DND-41 (cell line): ENCODE results near the gene FHOD1.

Source experiments
- ATAC-seq: fragments of 200-7000 bp; cut with Tn5 transposase; 3 replicates; pipeline ENCODE4 v1.9.1; 2021; ENCODE audit warnings: low read depth; ENCODE audit not compliant: insufficient read depth
- DNase-seq: peaks from one replicate; pipeline ENCODE4 v3.0.0-alpha.2; 2020
- H2AFZ ChIP-seq: 2 replicates; pipeline ENCODE4 v1.6.0; 2012; ENCODE audit warnings: low read depth, low read length
- H3K27ac ChIP-seq: 2 replicates; pipeline ENCODE4 v1.5.1; 2012; ENCODE audit warnings: low read length, inconsistent platforms
- H3K27me3 ChIP-seq: fragments of 200-600 bp; sonication (generic); 2 replicates; pipeline ENCODE4 v1.6.0; 2012; ENCODE audit warnings: low read length, mild to moderate bottlenecking, inconsistent platforms; ENCODE audit not compliant: insufficient read depth, poor library complexity
- H3K36me3 ChIP-seq: 2 replicates; pipeline ENCODE4 v1.5.1; 2012; ENCODE audit warnings: low read length, inconsistent platforms; ENCODE audit not compliant: insufficient read depth
- H3K4me1 ChIP-seq: 2 replicates; pipeline ENCODE4 v1.5.1; 2012; ENCODE audit warnings: mild to moderate bottlenecking, low read length; ENCODE audit not compliant: insufficient read depth
- H3K4me2 ChIP-seq: 2 replicates; pipeline ENCODE4 v1.6.0; 2012; ENCODE audit warnings: mild to moderate bottlenecking, moderate library complexity, low read length, inconsistent platforms; ENCODE audit not compliant: insufficient read depth
- H3K4me3 ChIP-seq, 2 experiments: fragments of 200-600 bp in 1 of 2; shearing (Covaris generic) in 1 of 2; 2 replicates each; pipeline ENCODE4 v1.5.1; 2012 to 2016; ENCODE audit warnings: inconsistent platforms in 2 of 2, low read length in 2 of 2, mild to moderate bottlenecking in 2 of 2, low read depth in 1 of 2, moderate library complexity in 1 of 2
- H3K79me2 ChIP-seq: 2 replicates; pipeline ENCODE4 v1.6.0; 2012; ENCODE audit warnings: low read length, inconsistent platforms; ENCODE audit not compliant: insufficient read depth
- H3K9ac ChIP-seq: 2 replicates; pipeline ENCODE4 v1.6.0; 2012; ENCODE audit warnings: low read depth, mild to moderate bottlenecking, inconsistent platforms, low read length, moderate library complexity
- H3K9me3 ChIP-seq: 2 replicates; pipeline ENCODE4 v1.5.1; 2012; ENCODE audit warnings: low read length, moderate library complexity, mild to moderate bottlenecking, inconsistent platforms; ENCODE audit not compliant: insufficient read depth, severe bottlenecking
- H4K20me1 ChIP-seq: 2 replicates; pipeline ENCODE4 v1.6.0; 2012; ENCODE audit warnings: low read length; ENCODE audit not compliant: insufficient read depth
- EZH2 ChIP-seq: IDR thresholded peaks from 3 replicates; pipeline ENCODE4 v1.6.1; 2012; ENCODE audit warnings: borderline replicate concordance, low read depth, mild to moderate bottlenecking, moderate library complexity, low read length, inconsistent platforms; ENCODE audit not compliant: severe bottlenecking
- TF ChIP-seq, protein P1 (sequence below): IDR thresholded peaks from 2 replicates; pipeline ENCODE4 v1.5.1; 2012; ENCODE audit warnings: borderline replicate concordance, low read length, moderate library complexity, mild to moderate bottlenecking; ENCODE audit not compliant: poor library complexity, severe bottlenecking; ENCODE audit errors: extremely low read depth

Gene FHOD1

DNA sequence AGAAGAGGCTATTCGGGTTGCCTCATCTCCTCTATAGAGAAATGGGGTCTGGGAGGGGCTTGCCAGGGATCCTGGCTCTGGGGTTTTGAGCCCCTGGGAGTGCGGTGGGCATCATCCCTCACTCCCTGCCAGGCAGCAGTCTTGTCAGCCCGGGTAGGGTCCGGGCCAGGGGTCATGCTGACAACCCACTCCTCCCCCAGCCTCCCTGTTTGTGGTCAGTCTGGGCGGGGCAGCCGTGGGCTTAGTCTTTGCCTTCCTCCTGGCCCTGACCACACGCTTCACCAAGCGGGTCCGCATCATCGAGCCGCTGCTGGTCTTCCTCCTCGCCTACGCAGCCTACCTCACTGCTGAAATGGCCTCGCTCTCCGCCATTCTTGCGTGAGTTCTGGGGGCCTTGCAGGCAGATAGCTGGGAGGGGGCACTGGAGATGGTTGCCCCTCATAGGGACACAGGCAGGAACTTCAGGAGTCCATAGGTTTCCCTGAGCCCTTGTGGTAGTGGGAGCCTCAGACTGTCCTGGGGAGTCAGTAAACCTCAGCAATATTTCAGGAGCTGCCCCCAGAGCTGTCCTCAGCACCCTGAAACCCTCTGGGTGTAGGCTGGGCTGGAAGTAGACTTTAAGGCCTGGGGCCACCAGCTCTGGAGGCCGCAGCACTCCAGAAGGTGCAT is 8.4 kb upstream of the FHOD1 start:
- Histone ChIP-seq H3K4me1 (no peaks in the 10 kb centered on the region), H2AFZ (no peak overlapping the region), H3K9ac (no peak overlapping the region), H3K27ac (no peak overlapping the region), H3K27me3 (peaks cover under 1% of the 10 kb centered on the region), H3K4me2 (no peak overlapping the region), H3K9me3 (no peaks in the 10 kb centered on the region), H3K4me3 (no peak overlapping the region), H4K20me1 (no peaks in the 10 kb centered on the region), H3K79me2 (no peaks in the 10 kb centered on the region), H3K36me3 (no peaks in the 10 kb centered on the region)
- ATAC-seq = no peak
- DNase-seq = no peak
- TF ChIP-seq EZH2 = no peak
- TF ChIP-seq, protein P1, sequence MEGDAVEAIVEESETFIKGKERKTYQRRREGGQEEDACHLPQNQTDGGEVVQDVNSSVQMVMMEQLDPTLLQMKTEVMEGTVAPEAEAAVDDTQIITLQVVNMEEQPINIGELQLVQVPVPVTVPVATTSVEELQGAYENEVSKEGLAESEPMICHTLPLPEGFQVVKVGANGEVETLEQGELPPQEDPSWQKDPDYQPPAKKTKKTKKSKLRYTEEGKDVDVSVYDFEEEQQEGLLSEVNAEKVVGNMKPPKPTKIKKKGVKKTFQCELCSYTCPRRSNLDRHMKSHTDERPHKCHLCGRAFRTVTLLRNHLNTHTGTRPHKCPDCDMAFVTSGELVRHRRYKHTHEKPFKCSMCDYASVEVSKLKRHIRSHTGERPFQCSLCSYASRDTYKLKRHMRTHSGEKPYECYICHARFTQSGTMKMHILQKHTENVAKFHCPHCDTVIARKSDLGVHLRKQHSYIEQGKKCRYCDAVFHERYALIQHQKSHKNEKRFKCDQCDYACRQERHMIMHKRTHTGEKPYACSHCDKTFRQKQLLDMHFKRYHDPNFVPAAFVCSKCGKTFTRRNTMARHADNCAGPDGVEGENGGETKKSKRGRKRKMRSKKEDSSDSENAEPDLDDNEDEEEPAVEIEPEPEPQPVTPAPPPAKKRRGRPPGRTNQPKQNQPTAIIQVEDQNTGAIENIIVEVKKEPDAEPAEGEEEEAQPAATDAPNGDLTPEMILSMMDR = no peak

DNA sequence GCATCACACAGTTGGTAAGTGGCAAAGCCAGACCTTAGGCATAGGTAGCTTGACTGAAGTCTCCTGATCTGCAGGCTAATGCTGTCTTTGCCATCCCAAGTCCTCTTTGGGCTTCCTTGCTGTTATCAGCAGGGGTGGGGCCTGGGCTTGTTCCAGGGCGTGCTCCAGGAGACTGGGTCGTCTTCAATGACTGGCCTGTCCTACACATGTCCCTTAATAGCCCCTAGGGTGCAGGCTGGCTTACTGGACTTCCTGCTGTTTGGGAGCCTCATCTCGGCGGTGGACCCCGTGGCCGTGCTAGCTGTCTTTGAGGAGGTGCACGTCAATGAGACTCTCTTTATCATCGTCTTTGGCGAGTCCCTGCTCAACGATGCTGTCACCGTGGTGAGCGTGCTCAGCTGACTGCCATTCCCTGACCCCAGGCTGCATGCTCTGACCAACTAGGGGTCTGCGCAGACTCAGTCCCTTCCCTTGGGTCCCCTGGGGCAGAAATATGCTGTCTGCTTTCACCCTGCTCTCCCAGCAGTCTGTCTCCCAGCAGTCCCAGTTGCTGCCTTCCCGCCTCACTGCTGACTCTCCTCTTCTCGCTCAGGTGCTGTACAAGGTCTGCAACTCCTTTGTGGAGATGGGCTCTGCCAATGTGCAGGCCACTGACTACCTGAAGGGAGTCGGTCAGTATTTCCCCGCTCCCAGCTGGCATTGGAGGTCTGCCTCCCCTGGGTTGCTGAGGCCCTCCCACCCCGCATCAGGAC is 7.7 kb upstream of the FHOD1 start:
- Histone ChIP-seq H3K79me2 (no peaks in the 10 kb centered on the region), H3K36me3 (no peaks in the 10 kb centered on the region), H3K4me1 (no peaks in the 10 kb centered on the region), H3K27me3 (peaks cover 8% of the 10 kb centered on the region), H4K20me1 (no peaks in the 10 kb centered on the region), H3K9ac (no peak overlapping the region), H2AFZ (no peak overlapping the region), H3K4me3 (no peak overlapping the region), H3K4me2 (no peak overlapping the region), H3K9me3 (no peaks in the 10 kb centered on the region), H3K27ac (no peak overlapping the region)
- DNase-seq (no peak), ATAC-seq (no peak)
- TF ChIP-seq, protein P1 = no peak
- no peak for TF ChIP-seq EZH2

GRCh38 chr16:67252609-67253497 is 5.6 kb upstream of the FHOD1 start:
- Histone ChIP-seq H3K9me3 (no peaks in the 10 kb centered on the region), H3K79me2 (no peaks in the 10 kb centered on the region), H3K9ac (no peak overlapping the region), H2AFZ (no peak overlapping the region), H3K4me3 (no peak overlapping the region), H3K27ac (no peak overlapping the region), H3K27me3 (peaks cover 26% of the 10 kb centered on the region), H3K36me3 (no peaks in the 10 kb centered on the region), H4K20me1 (no peaks in the 10 kb centered on the region), H3K4me2 (no peak overlapping the region), H3K4me1 (peaks cover 17% of the 10 kb centered on the region)
- TF ChIP-seq, protein P1 = no peak
- TF ChIP-seq EZH2 = no peak
- ATAC-seq (no peak), DNase-seq (no peak)
